NCI-H187 treated with DMSO at 0.1 percent for 48 hours (cell line): Measurements from ENCODE around the gene PLEKHB2.
"Not testable (repeated sequence)": the region's sequence is repeated elsewhere in the genome, so short reads cannot be mapped to it uniquely, and the experiment has no call there.

Experiments
- DNase-seq: peaks from one replicate; lab custom pipeline; 2025; lab: John Stamatoyannopoulos, UW

Gene PLEKHB2

DNA sequence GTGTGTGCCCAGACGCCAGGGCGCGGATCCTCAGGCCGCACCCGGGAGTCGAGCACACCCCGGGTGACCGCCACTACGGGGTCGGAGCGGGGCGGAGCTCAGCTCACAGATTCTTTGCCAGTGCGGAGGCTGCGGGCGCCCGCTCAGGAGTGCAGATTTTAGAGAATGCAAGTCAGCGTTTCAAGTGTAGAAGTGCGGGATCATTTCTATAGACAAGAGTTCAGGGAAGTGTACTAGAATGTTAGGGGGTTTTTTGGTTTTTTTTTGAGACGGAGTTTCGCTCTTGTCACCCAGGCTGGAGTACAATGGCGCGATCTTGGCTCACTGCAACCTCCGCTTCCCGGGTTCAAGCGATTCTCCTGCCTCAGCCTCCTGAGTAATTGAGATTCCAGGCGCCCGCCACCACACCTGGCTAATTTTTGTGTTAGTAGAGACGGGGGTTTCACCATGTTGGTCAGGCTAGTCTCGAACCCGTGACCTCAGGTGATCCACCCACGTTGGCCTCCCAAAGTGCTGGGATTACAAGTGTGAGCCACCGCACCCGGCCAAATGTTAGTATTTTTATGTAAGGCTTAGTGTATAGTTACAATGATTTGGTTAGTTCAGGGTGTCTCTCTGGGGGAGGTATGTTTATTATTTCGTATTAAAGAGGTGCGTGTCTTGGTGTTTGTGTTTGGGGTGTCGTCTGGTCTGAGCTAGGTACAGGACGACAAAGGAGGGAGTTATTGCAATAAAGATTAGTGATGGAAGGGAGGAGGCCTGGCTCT lies 11.3 kb upstream of the PLEKHB2 start:
- DNase-seq, result no peak

GRCh38 chr2:131094463-131095281 lies 10.5 kb upstream of the PLEKHB2 start:
- DNase-seq, result no peak

DNA sequence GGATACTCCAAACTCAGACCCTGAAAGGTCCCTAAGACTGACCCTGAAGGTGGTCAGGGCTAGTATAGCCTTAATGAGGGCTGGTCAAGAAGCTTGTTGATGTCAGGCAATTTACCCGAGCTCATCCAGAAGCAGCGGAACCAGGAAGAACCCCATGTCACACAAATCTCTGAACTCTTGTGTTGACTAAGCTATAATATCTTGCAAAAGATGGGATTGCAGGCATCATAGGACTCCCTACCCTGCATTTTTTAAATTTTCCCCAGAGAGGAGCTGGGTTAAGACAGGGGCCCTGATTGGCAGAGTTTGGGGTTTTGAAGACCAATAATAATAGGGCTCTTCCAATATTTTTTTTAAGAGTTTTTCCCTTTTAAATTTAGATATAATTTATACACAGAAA lies 2.0 kb upstream of the PLEKHB2 start:
- DNase-seq, result no peak

- DNase-seq, result no peak
These were observed 515 bp upstream of the PLEKHB2 start for GRCh38 chr2:131104487-131105155.

GRCh38 chr2:131105950-131106801 lies 1.0 kb downstream of the PLEKHB2 start:
- DNase-seq, result no peak

DNA sequence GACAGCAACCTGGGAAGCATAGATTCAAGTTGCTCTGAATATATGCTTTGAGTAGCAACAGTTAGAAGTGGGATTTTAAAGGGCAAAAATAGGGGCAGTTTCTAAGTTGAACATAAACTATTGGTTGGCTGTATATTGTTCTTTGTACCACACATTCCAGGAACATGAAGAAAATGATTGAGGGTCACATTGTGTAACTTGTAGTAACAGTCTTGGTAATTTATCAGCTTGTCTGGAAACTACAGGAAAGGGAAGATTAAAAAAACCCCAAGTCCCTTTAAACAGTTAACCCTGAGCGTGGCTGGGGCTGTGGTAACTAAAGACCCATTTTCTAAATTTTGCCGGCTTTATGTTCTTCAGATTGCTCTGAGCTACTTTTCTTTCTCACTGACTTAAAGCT lies 7.4 kb downstream of the PLEKHB2 start:
- DNase-seq, result no peak

GRCh38 chr2:131113566-131114227 lies 8.6 kb downstream of the PLEKHB2 start:
- no peak for DNase-seq

DNA sequence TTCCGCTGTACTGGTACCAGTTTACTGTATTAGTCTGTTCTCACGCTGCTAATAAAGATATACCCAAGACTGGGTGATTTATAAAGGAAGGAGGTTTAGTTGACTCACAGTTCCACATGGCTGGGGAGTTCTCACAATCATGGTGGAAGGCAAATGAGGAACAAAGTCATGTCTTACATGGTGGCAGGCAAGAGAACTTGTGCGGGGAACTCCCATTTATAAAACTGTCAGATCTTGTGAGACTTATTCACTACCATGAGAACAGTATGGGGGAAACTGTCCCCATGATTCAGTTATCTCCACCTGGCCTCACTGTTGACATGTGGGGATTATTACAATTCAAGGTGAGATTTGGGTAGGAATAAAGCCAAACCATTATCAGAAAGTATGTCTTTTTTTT lies 9.8 kb downstream of the PLEKHB2 start:
- not testable (repeated sequence) for DNase-seq

GRCh38 chr2:131115752-131116151 lies 10.6 kb downstream of the PLEKHB2 start:
- no peak for DNase-seq

- no peak for DNase-seq
These were observed 15.7 kb downstream of the PLEKHB2 start for GRCh38 chr2:131120815-131121317.

DNA sequence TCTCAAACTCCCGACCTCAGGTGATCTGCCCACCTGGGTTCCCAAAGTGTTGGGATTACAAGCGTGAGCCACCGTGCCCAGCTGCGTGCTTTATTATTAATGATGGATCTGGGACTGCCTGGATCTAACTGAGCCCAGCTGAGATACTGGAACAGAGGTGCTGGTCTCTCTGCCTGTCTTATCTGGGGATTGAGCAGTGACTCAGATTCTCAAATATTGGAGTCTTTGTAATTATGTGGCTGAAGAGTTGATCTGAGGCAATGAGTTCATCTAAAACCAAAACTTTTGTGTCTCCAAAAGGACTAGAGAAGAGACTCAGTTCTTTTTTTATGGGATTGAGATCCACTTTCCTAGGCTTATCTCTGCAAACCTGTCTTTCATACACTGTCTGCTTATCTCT lies 16.3 kb downstream of the PLEKHB2 start:
- DNase-seq, result no peak

DNA sequence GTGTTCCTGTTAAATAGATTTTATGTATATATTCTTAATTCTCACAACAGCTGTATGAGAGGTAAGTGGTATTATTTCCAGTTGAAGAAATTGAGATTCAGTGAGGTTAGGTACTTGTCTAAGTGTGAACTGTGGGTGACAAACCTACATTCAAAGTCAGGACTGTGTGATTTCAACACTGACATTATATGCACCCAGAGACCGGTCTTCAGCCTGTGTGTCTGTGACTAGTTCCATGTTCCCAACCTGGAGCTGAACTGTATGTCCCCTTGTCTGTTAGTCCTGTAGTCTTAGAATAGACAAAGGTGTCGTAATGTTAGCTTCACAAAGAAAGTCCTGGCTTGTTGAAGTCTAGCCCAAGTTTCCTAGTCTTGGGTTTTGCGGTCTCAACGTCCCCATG lies 17.4 kb downstream of the PLEKHB2 start:
- no peak for DNase-seq

DNA sequence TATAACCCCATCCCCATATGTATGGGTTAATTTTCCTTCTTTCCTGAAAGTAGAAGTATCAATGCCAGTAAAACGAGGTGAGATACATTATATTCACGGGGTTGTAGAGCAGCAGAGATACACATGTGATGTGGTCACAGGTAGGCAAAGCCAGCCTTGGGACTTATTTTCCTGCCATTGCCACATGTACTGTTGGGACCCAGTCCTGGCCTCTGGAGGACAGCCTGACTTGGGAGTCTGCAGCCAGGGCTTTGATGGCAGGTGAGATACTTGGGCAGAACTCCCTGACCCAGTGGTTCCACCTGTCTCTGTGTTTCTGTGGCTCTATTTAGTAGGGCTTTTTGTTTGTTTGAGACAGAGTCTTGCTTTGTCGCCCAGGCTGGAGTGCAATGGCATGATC lies 18.1 kb downstream of the PLEKHB2 start:
- DNase-seq, result no peak

GRCh38 chr2:131125195-131125757 lies 20.1 kb downstream of the PLEKHB2 start:
- DNase-seq, result no peak

- DNase-seq, result no peak
These were observed 21.3 kb downstream of the PLEKHB2 start for GRCh38 chr2:131126436-131126835.

- DNase-seq, result no peak
These were observed 21.9 kb downstream of the PLEKHB2 start for GRCh38 chr2:131127076-131127475.

GRCh38 chr2:131127981-131128380 lies 22.8 kb downstream of the PLEKHB2 start:
- no peak for DNase-seq

DNA sequence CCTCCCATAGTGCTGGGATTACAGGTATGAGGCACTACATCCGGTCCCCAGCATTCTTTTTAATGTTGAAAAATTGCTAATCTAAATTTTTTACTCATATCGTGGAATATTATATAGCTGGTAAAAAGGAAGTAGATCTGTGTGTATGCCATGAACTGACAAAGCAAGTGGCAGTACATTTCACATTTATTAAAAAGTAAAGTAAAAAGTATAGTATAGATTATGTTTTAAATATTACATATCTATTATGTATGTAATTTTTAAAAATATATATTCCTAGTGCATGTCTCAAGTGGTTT lies 25.1 kb downstream of the PLEKHB2 start:
- DNase-seq, result no peak

- no peak for DNase-seq
These were observed 27.6 kb downstream of the PLEKHB2 start for GRCh38 chr2:131132729-131133128.

GRCh38 chr2:131140581-131140980 lies 35.4 kb downstream of the PLEKHB2 start:
- no peak for DNase-seq

GRCh38 chr2:131142849-131143248 lies 37.7 kb downstream of the PLEKHB2 start:
- no peak for DNase-seq
